GM12873 (cell line): ENCODE measurements around the gene MT4.

Experiments used
- CTCF ChIP-seq: IDR thresholded peaks from 2 replicates; pipeline ENCODE4 v1.5.1; 2012; ENCODE audit warnings: low read depth, mild to moderate bottlenecking, moderate library complexity, low read length, control low read depth; ENCODE audit not compliant: insufficient read depth; ENCODE audit errors: missing control alignments

Gene MT4

GRCh38 chr16:56577300-56577625 is 12.4 kb downstream of the MT4 start:
- no peak for TF ChIP-seq CTCF

GRCh38 chr16:56580391-56581048 is 15.6 kb downstream of the MT4 start:
- TF ChIP-seq CTCF, result no peak

- TF ChIP-seq CTCF, result no peak
These were observed 18.7 kb downstream of the MT4 start for GRCh38 chr16:56583351-56584168.

- no peak for TF ChIP-seq CTCF
These were observed 19.4 kb downstream of the MT4 start for GRCh38 chr16:56584276-56584675.

- TF ChIP-seq CTCF, result no peak
These were observed 23.9 kb downstream of the MT4 start for GRCh38 chr16:56588781-56589140.

- TF ChIP-seq CTCF, result no peak
These were observed 24.5 kb downstream of the MT4 start, which contains the start of gene MT3 for GRCh38 chr16:56589141-56590039. Gene MT3, plus strand, starts transcription at chr16:56589528. Its CDS starts 63 bp downstream, at chr16:56589591.
